Measurements from ENCODE around the gene PLA2G15.

PLA2G15 gene

DNA sequence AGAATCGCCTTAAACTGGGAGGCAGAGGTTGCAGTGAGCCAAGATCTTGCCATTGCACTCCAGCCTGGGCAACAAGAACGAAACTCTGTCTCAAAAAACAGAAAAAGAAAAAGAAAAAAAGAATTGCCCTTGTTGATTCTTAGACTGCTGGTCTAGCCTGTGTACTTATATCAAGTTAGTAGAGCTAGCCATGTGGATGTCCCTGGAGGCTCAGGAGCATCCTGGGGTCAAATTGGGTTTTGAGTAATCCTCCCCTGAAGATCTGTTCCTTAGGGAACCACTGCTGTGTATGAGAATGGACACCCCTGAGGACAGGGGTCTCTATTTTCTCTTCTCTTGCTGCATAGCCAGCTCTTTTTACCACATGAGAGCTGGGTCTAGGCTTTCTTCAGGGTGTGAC lies 44.0 kb downstream of the PLA2G15 start:
- Histone ChIP-seq H3K36me3 (ENCODE audit: low read length) (no peaks in the 10 kb centered on the region), H3K9ac (ENCODE audit: low read length) (no peak overlapping the region), H2AFZ (ENCODE audit: low read depth, low read length, severe bottlenecking) (no peak overlapping the region), H3K9me3 (ENCODE audit: insufficient read depth, low read length) (no peaks in the 10 kb centered on the region), H3K27me3 (ENCODE audit: low read length) (no peaks in the 10 kb centered on the region), H3K27ac (ENCODE audit: low read depth, low read length) (0 out of 2 replicates have a peak overlapping the region, but pooled peaks have one; percentile 9), H3F3A (ENCODE audit: insufficient read depth) (peaks cover 13% of the 10 kb centered on the region), H3K4me3 (ENCODE audit: insufficient read depth, low read length, poor library complexity, severe bottlenecking) (no peak overlapping the region), H3K4me2 (ENCODE audit: low read depth, low read length, poor library complexity, severe bottlenecking) (no peak overlapping the region), H3K9me2 (replicated peaks; ENCODE audit: insufficient read depth, low read length) (no peaks in the 10 kb centered on the region), H3K79me2 (ENCODE audit: insufficient read depth, low read length) (peaks cover 37% of the 10 kb centered on the region), H4K20me1 (ENCODE audit: low read depth, low read length) (no peaks in the 10 kb centered on the region)
- TF ChIP-seq, protein P1, sequence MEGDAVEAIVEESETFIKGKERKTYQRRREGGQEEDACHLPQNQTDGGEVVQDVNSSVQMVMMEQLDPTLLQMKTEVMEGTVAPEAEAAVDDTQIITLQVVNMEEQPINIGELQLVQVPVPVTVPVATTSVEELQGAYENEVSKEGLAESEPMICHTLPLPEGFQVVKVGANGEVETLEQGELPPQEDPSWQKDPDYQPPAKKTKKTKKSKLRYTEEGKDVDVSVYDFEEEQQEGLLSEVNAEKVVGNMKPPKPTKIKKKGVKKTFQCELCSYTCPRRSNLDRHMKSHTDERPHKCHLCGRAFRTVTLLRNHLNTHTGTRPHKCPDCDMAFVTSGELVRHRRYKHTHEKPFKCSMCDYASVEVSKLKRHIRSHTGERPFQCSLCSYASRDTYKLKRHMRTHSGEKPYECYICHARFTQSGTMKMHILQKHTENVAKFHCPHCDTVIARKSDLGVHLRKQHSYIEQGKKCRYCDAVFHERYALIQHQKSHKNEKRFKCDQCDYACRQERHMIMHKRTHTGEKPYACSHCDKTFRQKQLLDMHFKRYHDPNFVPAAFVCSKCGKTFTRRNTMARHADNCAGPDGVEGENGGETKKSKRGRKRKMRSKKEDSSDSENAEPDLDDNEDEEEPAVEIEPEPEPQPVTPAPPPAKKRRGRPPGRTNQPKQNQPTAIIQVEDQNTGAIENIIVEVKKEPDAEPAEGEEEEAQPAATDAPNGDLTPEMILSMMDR (IDR thresholded peaks at IDR 0.05; ENCODE audit: insufficient read depth, low read length, poor library complexity, severe bottlenecking), result no peak
- no peak for TF ChIP-seq EZH2phosphoT487 (conservative IDR thresholded peaks at IDR 0.05; ENCODE audit: low read length)

DNA sequence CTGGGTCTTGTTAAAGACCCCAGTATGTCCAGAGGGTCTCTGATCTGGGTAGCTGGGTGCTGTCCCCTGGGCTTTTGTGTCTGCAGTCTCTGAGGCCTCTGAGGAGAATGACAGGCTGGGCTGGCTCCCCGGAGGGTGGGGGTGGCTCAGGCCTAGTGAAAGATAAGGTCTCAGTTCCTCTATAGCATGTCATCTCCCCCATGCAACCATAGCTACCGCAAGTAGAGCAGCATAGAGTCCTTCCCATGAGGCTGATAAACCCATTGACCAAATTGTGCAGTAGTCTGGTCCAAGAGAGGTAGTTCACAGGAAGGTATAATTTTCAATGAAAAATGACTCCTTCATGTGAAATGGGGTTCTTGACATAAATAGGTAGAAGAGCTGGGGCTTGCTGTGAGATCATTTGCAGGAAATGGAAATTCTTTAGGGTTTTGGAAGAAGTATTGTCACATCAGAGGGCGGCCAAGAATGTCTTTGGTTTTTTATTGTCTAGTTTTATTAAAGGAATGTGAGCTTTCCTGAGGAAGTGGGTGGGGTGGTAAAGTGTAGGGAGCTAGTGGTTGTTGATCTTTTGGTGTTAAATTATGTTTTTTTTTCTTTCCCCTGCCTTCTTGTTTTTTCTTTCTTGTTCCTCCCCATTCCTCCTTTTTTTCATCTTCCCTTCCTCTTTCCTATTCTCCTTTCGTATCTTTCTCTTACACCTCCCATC lies 44.6 kb downstream of the PLA2G15 start:
- Histone ChIP-seq H3K27ac (ENCODE audit: low read depth, low read length) (0 out of 2 replicates have a peak overlapping the region, but pooled peaks have one; percentile 9), H3K9ac (ENCODE audit: low read length) (no peak overlapping the region), H3K36me3 (ENCODE audit: low read length) (no peaks in the 10 kb centered on the region), H3K79me2 (ENCODE audit: insufficient read depth, low read length) (peaks cover 37% of the 10 kb centered on the region), H3K4me2 (ENCODE audit: low read depth, low read length, poor library complexity, severe bottlenecking) (no peak overlapping the region), H2AFZ (ENCODE audit: low read depth, low read length, severe bottlenecking) (no peak overlapping the region), H3F3A (ENCODE audit: insufficient read depth) (peaks cover 8% of the 10 kb centered on the region), H4K20me1 (ENCODE audit: low read depth, low read length) (no peaks in the 10 kb centered on the region), H3K27me3 (ENCODE audit: low read length) (no peaks in the 10 kb centered on the region), H3K4me3 (ENCODE audit: insufficient read depth, low read length, poor library complexity, severe bottlenecking) (no peak overlapping the region), H3K9me2 (replicated peaks; ENCODE audit: insufficient read depth, low read length) (no peaks in the 10 kb centered on the region), H3K9me3 (ENCODE audit: insufficient read depth, low read length) (no peaks in the 10 kb centered on the region)
- TF ChIP-seq EZH2phosphoT487 (conservative IDR thresholded peaks at IDR 0.05; ENCODE audit: low read length), result no peak
- TF ChIP-seq, protein P1 (IDR thresholded peaks at IDR 0.05; ENCODE audit: insufficient read depth, low read length, poor library complexity, severe bottlenecking), result no peak

DNA sequence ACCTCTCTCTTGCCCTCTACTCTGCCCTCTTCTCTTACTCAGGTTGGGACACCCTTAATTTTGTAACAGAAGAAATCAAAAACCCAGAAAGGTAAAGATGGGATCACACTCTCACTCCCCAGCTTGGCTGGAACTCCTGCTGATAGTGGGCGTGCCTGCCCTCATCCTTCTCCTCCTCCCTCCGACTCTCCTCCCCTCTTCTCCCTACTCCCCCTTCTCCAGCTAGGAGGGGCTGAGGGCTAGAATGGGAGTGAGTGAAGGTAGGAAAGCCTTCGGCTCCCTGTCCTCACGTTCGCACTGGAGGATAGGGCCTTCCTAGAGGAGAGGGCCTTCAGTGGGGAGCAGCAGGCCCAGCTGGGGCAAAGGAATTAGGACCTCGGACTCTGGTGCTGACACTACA lies 45.3 kb downstream of the PLA2G15 start:
- H3K9ac ChIP-seq (ENCODE audit: low read length), result no peak overlapping the region
- no peak overlapping the region for H3K4me2 ChIP-seq (ENCODE audit: low read depth, low read length, poor library complexity, severe bottlenecking)
- peaks cover 32% of the 10 kb centered on the region for H3K79me2 ChIP-seq (ENCODE audit: insufficient read depth, low read length)
- no peak overlapping the region for H2AFZ ChIP-seq (ENCODE audit: low read depth, low read length, severe bottlenecking)
- no peaks in the 10 kb centered on the region for H4K20me1 ChIP-seq (ENCODE audit: low read depth, low read length)
- H3K27ac ChIP-seq (ENCODE audit: low read depth, low read length), result no peak overlapping the region
- H3K9me2 ChIP-seq (replicated peaks; ENCODE audit: insufficient read depth, low read length), result no peaks in the 10 kb centered on the region
- H3K27me3 ChIP-seq (ENCODE audit: low read length), result no peaks in the 10 kb centered on the region
- H3K9me3 ChIP-seq (ENCODE audit: insufficient read depth, low read length), result no peaks in the 10 kb centered on the region
- H3K4me3 ChIP-seq (ENCODE audit: insufficient read depth, low read length, poor library complexity, severe bottlenecking), result no peak overlapping the region
- no peak for TF ChIP-seq EZH2phosphoT487 (conservative IDR thresholded peaks at IDR 0.05; ENCODE audit: low read length)
- TF ChIP-seq, protein P1 (IDR thresholded peaks at IDR 0.05; ENCODE audit: insufficient read depth, low read length, poor library complexity, severe bottlenecking), result no peak
- peaks cover under 1% of the 10 kb centered on the region; the same call in 1 of the 2 replicates for H3F3A ChIP-seq (ENCODE audit: insufficient read depth)
- peaks cover 6% of the 10 kb centered on the region; the same call in 1 of the 2 replicates for H3K36me3 ChIP-seq (ENCODE audit: low read length)
